PFSK-1 (cell line): Measurements from ENCODE around the gene PROCA1.

ENCODE experiments used
- POLR2AphosphoS5 ChIP-seq: IDR thresholded peaks from 2 replicates; pipeline ENCODE4 v1.6.1; 2012; ENCODE audit warnings: low read depth, mild to moderate bottlenecking, control low read depth, low read length, moderate library complexity
- TAF1 ChIP-seq: IDR thresholded peaks from 2 replicates; pipeline ENCODE4 v1.6.1; 2012; ENCODE audit warnings: low read length, control low read depth, borderline replicate concordance; ENCODE audit not compliant: insufficient read depth
- TF ChIP-seq, protein P1 (sequence below), 2 experiments: IDR thresholded peaks; 2 replicates each; pipeline versions ENCODE4 v1.6.1 to v1.8.0; 2011 to 2012; ENCODE audit warnings: low read depth in 2 of 2, low read length in 2 of 2, control low read depth in 1 of 2, inconsistent platforms in 1 of 2, mild to moderate bottlenecking in 1 of 2, moderate library complexity in 1 of 2; ENCODE audit not compliant: insufficient read depth in 1 of 2

DNA sequence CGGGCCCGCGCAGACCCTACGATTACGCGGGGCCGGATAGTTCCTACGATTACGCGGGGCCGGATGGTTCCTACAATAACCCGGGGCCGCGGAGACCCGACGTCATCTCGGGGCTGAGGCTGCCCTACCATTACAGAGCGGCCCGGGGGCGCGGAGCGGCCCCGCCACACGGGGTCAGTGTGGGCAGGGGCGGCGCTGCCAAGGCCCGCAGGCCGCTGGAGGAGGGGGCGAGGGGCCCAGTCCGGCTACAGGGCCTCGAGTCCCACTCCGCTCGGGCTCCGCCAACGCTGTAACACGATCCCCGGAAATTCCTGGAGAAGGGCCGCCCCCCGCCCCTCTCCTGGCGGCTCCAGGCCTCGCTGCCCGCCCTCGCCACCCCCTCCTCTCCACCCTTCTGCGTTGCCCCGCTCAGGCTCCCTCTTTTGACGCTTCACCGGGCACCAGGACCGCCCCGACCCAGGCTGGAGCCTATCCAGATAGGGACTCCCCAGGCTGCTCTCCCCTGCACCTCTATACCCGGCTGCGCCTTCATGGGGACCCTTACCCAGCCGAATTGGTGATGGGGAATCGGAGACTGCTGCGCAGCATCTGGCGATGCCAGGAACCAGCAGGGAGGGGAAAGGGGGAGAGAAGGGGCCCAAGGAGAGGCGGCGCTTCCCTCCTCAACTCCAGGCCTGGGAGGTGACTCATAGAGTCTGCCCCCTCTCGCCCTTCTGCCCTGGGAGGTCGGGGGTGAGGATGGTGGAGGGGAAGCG is 6.1 kb upstream of the PROCA1 start, which contains the start of gene RAB34:
- TF ChIP-seq TAF1, result no peak
- no peak for TF ChIP-seq POLR2AphosphoS5
- TF ChIP-seq, protein P1, sequence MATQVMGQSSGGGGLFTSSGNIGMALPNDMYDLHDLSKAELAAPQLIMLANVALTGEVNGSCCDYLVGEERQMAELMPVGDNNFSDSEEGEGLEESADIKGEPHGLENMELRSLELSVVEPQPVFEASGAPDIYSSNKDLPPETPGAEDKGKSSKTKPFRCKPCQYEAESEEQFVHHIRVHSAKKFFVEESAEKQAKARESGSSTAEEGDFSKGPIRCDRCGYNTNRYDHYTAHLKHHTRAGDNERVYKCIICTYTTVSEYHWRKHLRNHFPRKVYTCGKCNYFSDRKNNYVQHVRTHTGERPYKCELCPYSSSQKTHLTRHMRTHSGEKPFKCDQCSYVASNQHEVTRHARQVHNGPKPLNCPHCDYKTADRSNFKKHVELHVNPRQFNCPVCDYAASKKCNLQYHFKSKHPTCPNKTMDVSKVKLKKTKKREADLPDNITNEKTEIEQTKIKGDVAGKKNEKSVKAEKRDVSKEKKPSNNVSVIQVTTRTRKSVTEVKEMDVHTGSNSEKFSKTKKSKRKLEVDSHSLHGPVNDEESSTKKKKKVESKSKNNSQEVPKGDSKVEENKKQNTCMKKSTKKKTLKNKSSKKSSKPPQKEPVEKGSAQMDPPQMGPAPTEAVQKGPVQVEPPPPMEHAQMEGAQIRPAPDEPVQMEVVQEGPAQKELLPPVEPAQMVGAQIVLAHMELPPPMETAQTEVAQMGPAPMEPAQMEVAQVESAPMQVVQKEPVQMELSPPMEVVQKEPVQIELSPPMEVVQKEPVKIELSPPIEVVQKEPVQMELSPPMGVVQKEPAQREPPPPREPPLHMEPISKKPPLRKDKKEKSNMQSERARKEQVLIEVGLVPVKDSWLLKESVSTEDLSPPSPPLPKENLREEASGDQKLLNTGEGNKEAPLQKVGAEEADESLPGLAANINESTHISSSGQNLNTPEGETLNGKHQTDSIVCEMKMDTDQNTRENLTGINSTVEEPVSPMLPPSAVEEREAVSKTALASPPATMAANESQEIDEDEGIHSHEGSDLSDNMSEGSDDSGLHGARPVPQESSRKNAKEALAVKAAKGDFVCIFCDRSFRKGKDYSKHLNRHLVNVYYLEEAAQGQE (IDR thresholded peaks at IDR 0.05; ENCODE audit: insufficient read depth in 1 of 2, low read depth in 2 of 2, low read length in 2 of 2), result no peak
